HL-60/S4 treated with phorbol 12-myristate 13-acetate at 8.2 ng/mL for 4 days and 3 days (cell line): ENCODE measurements around the gene RMI1.
"Not testable (repeated sequence)": the region's sequence is repeated elsewhere in the genome, so short reads cannot be mapped to it uniquely, and the experiment has no call there.

ENCODE experiments used
- in situ Hi-C: fragments of 300-500 bp; cut with MboI; formaldehyde crosslinking; loops from 2 replicates; pipeline ENCODE4 v1.15.0; 2022; ENCODE audit warnings: low sequenced_read_pairs

The RMI1 gene

DNA sequence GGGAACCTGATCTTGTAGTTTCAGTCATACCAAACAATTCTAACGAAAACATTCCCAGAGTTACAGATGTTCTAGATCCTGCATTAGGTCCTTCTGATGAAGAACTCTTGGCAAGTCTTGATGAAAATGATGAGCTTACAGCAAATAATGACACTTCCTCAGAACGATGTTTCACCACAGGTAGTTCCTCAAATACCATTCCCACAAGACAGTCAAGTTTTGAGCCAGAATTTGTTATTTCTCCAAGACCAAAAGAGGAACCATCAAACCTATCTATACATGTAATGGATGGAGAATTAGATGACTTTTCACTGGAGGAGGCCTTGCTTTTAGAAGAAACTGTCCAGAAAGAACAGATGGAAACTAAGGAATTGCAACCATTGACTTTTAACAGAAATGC, 21.0 kb downstream of the RMI1 start:
- in situ Hi-C loops: no loop called here

DNA sequence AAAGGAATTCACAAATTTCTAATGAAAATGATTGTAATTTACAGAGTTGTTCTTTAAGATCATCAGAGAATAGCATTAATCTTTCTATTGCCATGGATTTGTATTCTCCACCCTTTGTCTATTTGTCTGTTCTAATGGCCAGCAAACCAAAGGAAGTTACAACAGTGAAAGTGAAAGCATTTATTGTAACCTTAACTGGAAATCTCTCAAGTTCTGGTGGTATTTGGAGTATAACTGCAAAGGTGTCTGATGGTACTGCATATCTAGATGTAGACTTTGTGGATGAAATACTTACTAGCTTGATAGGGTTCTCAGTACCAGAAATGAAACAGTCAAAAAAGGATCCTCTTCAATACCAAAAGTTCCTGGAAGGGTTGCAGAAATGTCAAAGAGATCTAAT, 21.7 kb downstream of the RMI1 start:
- in situ Hi-C loops: no loop called here

DNA sequence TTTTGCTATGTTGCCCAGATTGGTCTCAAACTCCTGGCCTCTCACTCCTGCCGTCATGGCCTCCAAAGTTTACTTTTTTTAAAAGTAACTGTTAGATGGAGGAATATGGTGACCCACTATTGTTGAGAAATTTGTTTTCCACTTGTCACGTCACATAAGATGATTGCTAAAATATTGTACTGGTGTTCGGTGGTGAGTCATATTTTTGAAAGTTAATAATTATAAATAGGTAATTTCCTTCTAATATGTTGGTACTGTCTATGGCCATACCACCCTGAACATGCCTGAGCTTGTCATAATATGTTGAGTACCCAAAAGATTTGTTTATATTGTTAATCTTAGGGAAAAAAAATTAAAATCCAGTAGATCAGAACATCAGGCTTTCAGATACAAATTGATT, 22.6 kb downstream of the RMI1 start:
- in situ Hi-C loops: no loop called here

DNA sequence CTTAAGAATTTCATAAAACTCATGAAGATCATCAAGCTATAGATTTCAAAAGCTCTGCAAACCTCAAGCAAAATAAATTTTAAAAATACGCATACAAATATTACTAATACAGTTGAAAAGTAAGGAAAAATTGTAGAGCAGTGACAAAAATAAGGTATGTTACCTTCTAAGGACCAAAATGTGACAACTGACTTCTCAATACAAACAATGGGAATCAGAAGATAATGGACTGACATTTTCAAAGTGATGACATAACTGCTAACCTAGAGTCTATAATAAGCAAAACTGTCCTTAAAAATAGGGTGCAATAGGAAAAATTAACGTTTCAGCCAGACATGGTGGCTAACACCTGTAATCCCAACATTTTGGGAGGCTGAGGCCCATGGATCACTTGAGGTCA, 27.1 kb downstream of the RMI1 start:
- in situ Hi-C loops: no loop called here

DNA sequence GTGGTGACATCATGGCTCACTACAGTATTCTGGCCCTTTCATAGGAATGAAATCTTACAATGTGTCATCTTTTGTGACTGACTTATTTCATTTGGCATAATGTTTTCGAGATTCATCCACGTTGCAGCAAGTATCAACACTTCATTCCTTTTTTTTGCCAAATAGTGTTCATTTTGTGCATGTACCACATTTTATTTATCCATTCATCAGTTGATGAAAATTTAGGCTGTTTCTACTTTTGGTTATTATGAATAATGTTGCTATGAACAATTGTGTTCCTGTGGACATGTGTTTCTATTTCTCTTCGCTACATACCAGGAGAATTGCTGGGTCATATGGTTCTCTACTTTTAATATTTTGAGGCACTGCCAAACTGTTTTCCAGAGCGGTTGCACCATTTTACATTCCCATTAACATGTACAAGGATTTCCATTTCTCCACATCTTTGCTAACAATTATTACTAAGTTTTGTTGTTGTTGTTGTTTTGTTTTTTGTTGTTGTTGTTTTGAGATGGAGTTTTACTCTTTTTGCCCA, 43.5 kb downstream of the RMI1 start:
- in situ Hi-C loops: no loop called here

DNA sequence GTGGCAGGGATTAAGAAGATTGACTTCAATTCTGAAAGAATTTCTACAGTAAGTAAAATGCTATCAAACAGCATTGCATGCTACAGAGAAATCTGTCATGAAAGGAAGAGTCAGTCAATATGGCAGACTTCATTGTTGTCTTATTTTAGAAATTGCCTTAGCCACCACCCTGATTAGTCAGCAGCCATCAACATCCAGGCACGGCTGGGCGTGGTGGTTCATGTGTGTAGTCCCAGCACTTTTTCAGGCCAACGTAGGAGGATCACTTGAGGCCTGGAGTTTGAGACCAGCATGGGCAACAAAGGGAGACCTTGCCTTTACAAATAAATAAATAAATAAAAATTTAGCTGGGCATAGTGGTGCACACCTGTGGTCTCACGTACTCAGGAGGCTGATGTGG, 46.6 kb downstream of the RMI1 start:
- in situ Hi-C loops: no loop called here

DNA sequence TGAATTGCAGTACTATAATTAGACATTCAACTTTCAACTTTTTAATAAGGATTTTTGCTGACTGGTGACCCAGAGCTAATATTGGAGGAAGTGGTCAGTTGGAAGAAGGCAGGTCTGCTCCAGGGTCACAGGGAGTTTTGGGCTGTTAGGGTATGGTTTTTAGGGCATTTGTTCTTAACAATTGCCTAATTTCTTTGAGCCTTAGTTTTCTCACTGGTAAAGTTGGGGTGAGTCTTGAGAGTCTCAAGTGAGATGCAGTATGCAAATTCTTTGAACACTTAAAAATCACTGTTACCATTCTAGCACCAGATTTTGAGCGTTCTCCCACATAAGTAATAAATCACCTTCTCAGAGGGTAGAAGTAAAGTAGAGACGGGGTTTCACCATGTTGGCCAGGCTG, 50.9 kb downstream of the RMI1 start:
- in situ Hi-C loops: no loop called here

DNA sequence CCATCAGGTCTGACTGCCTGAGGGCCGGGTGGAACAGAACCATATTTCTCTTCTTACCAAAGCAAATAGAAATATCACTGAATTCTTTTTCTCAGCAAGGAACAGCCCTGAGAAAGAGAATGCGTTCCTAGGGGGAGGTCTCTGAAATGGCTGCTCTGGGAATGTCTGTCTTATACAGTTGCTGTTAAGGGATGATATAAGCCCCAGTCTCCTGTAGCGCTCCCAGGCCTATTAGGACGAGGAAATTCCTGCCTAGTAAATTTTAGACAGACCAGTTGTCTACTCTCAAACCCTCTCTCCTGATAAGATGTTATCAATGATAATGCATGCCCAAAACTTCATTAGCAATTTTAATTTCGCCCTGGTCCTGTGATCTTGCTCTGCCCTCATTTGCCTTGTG, 61.3 kb downstream of the RMI1 start:
- in situ Hi-C loops: not testable (repeated sequence)

DNA sequence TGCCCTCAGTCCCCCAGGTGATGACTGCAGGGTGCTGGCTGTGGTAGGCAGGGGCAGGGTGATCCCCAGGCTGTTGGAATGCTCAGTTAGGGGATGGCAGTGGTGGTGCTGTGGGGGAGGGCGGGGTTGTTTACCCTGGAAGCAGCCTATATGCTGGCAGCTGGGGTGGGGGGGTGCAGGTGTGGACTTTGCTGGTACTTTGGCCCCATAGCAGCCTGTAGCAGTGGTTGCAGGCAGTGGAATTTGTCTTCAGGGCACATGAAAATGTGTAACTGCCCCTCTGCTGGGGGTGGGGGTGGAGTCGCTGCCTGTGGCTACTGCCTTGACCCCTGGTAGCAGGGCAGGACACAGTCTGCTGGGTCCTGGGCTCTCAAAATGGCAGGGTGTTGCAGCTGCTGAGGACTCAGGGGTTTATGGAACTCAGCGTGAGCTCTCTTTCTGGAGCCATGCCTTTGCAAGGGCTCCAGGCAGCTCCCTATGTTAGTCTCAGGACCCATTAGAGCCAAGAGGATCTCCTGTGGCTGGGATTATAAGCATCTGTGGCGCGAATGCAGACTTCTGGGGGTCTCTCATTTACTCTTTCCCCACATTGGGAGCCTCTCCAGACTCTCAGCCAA, 65.0 kb downstream of the RMI1 start:
- in situ Hi-C loops: no loop called here
